Kasumi-1 (cell line): ENCODE measurements around the gene CRTC3.
"Not testable (repeated sequence)": the region's sequence is repeated elsewhere in the genome, so short reads cannot be mapped to it uniquely, and the experiment has no call there.

Experiments
- DNase-seq, 2 experiments: peaks; one replicate each; lab custom pipeline; 2025; lab: John Stamatoyannopoulos, UW

Gene CRTC3

DNA sequence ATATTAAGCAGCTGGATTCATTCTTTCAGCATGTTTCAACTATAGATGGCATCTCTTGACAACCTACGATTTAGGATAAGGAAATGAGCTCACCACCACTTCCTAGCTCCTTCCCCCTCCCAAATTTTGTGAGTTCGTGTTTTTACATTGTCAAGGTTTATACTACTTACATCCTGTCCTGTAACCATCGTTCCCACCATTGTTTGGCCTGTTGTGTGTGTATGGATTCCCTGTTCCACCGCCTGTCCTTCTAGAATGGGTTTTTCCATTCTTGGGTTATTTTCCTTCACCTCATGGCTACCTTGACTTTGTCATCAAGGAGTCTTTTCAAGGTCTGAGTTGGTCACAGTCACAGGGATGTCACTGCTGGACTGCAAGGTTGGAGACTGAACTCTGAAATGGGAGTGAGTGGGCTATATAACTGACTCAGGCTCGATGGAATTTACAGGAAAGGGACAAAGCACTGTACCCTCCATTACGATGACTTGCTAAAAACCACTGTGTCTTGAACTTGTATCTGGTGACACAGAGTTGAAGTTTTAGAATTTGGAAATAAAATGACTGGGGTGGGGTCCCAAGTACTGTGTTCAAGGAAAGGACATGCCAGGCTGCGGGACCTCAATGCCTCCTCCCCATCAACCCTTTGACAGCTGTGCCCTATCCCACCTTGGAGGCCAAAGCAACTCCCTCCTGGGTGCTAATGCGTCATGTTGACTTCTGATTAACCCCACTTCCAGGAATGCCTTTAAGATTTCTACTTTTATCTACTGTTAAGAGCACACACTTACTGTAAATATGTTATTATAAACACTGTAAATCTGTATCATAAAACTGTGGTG, 120.6 kb downstream of the CRTC3 start:
- peak in 1 of 2 experiments; percentile 28 for DNase-seq

DNA sequence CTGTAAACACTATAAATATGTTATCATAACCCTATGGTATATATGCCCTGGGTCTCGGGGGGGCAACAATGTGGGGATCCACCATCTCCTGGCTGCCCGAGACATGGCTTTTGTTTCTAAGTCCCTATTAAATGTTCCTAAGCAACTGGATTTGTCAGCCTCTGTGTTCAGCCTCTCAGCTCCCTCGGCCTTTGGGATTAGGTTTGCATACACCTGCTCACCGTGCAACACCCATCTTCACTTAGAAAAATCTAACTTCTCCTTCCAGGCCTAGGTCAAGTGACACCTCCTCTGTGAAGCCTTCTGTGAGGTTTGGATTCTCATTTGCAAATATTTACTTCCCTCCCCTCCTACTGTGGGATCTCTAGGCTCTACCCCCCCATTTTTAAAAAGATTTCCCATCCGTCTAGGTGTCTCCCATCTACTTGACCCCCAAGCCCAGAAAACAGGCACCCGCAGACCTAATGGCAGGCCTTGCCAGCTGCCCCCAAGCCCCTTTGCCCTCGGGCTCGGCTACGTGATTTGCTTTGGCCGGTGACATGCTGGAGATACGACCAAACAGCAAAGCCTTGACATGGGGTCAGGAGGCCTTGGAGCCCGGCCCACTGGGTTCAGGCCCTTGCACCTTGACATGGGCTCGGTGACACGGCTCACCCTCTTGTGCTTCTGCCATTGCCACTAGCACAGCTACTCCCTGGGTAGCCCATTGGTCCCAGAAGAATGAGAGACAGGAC, 121.4 kb downstream of the CRTC3 start:
- DNase-seq: no peak

DNA sequence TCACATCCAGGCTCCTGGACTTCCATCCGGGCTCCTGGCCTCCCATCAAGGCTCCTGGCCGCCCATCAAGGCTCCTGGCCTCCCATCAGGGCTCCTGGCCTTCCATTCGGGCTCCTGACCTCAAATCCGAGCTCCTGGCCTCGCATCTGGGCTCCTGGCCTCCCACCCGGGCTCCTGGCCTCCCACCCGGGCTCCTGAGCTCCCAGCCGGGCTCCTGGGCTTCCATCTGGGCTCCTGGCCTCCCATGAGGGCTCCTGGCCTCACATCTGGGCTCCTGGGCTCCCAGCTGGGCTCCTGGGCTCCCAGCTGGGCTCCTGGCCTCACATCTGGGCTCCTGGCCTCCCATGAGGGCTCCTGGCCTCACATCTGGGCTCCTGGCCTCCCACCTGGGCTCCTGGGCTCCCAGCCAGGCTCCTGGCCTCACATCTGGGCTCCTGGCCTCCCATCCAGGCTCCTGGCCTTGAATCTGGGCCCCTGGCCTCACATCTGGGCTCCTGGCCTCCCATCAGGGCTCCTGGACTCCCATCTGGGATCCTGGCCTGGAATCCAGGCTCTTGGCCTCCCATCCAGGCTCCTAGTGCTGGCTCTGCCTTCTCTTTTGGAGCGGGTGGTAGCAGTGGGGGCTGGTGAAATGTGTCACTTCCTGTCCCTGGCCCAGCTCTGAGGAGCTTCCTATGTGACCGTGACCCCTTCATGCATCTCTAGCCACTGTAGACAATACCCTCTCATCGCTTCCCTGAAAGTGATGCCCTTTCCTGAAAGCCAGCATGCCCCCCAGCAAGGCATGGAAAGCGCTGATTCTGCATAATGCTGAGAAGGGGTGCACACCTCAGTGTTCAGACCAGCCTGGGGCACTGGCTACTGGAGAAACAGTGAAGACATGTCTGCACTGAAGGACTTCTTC, 124.8 kb downstream of the CRTC3 start:
- no peak for DNase-seq

DNA sequence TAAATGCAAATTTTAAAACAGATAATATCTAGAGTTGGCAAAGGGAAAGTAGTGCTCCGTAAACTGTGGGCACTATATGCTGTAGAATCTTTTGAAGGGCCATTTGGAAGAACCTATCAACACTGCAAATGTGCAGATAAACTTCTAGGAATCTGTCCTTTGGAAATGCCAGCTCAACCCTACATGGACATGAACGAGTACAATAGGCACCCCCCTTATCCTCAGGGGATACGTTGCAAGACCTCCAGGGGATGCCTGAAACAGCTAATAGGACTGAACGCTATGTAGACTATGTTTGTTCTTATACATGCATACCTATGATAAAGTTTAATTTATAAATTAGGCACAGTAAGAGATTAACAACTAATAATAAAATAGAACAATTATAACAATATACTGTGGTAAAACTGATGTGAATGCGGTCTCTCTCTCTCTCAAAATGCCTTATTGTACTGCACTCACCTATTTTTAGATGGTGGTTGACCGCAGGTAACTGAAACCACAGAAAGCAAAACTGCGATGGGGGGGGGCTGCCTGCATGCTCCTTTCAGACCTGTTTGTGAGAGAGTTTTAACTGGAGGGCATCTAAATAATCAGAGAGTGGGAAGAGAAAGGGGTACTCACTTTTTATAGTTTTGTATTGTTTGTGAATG, 127.9 kb downstream of the CRTC3 start:
- peak in 1 of 2 experiments; percentile 17 for DNase-seq

DNA sequence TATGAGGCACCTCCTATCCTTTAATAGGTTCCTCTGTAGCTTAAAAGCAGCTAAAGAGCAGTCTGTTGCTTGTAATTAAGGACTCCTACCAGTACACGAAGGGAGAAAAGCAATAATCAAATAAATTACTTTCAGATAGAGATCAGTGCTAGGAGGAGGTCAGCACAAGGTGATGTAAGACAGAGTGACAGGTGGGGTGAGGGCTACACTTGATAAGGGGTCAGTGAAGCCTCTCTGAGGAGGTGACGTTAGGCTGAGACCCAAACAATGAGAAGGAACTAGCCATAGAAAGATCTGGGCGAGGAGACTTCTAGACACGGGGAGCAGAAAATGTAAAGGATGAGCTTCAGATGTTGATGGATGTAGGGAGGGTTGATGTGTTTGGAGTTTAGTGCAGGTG, 129.8 kb downstream of the CRTC3 start:
- no peak for DNase-seq

DNA sequence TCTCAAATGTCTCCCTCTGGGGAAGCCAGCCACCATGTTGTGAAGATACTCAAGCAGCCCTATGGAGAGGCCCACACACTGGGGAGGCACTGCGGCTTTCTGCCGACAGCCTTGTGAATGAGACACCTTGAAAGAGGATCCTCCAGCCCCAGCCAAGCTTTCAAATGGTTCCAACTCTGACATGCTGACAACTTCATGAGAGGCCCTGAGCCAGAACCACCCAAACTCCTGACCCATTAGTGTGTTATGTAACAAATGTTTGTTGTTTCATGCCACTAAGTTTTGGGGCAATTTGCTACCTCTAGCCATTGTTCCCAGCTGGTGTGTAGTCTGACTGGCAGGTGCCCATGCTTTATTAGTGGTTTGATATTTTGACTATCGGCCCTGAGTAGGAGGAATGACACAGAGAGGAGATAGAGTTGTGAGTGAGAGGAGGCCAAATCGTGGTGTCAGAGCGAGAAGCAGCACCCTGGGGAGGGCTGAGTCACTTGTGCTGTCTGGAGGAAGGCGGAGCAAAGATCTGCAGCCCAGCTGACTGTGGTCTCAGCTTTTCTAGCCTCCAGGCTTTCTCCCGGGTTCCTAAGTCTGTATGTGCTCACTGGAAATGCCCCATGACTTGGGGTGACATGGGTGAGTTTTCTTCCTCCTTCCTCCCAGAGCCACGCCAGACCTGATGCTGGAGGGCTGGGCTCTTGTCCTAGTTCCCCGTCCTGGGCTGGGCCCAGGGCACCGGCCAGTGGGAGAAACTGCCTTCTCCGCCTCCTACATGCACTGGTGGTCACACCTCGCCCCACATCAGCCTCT, 130.7 kb downstream of the CRTC3 start:
- DNase-seq: peak; percentile 92 to 93

DNA sequence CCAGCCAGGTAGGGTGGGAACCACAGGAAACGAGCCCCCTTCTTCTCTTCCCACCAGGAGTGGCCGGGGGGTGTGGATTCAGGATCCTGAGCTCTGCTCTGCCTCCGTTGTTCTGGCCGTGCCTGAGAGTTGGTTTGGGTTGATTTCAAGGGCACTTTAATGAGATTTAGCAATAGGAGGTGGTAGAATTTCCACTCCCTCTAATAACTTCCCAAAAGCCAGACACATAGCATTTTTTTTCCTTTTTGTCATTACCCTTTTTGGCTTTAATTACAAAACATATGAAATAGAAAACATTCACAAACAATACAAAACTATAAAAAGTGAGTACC, 131.2 kb downstream of the CRTC3 start:
- DNase-seq: not testable (repeated sequence)

DNA sequence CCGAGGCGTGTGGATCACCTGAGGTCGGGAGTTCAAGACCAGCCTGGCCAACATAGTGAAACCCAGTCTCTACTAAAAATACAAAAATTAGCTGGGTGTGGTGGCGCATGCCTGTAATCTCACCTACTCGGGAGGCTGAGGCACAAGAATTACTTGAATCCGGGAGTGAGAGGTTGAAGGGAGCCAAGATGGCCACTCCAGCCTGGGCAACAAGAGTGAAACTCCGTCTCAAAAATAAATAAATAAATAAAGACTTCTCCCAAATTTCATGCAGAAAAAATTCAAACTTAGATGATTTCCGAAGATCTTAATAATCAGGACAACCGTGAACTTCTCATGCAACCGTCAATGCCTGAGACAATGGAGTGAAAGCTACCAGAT, 134.3 kb downstream of the CRTC3 start:
- not testable (repeated sequence) for DNase-seq

DNA sequence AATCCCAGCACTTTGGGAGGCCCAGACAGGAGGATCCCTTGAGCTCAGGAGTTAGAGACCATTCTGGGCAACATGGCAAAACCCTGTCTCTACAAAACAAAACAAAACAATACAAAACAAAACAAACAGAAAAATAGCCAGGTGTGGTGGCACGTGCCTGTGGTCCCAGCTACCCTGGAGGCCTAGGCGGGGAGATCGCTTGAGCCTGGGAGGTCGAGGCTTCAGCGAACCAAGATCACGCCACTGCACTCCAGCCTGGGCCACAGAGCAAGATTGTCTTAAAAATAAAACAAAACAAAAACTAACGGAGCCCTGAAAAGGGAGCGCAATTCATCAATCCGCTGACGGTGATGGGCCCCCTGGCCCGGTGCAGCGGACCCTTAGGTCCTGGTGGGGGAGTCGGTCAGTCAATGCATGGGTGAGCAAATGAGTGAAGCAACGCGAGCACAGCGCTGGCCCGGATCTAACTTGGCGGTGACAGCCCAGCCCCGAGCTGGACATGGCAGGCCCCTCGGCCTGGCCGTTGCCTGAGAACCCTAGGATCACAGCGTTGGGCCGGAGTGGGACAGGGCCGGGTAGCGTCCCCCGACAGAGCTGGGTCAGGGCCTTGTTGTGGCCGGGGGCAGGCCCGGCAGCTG, 135.0 kb downstream of the CRTC3 start:
- DNase-seq: no peak

DNA sequence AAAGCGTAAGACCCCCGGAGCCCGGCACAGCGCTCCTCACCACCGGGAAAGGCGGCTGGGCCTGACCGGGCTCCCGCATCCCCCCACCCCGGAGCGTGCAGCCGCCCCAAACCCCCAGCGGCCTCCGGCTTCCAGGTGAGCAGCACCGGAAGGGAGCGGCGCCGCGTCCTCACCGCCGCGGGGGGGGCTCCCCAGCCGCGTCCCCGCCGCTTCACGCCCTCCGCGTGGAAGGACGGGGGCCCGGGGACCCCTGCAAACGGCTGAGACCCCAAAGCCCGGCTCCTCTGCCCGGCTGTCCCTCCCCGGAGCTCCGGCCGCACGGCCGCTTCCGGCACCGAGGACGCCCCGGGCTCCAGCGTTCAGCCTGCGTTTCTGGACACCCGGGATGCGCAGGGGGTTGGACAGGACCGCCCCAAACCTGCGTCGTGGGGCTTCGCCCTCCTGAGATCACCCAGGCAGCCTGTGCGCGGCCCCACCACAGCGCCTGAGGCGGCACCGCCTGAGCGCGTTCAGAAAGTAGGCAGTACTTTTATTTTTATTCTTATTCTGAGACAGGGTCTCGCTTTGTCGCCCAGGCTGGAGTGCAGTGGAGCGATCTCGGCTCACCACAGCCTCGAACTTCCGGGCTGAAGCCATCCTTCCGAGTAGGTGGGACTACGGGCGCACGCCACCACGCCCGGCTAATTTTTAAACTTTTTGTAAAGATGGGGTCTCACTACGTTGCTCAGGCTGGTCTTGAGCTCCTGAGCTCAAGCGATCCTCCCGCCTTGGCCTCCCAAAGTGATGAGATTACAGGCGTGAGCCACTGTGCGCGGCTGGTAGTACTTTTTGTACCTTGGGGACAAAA, 135.8 kb downstream of the CRTC3 start:
- DNase-seq: peak; percentile 67 to 71

DNA sequence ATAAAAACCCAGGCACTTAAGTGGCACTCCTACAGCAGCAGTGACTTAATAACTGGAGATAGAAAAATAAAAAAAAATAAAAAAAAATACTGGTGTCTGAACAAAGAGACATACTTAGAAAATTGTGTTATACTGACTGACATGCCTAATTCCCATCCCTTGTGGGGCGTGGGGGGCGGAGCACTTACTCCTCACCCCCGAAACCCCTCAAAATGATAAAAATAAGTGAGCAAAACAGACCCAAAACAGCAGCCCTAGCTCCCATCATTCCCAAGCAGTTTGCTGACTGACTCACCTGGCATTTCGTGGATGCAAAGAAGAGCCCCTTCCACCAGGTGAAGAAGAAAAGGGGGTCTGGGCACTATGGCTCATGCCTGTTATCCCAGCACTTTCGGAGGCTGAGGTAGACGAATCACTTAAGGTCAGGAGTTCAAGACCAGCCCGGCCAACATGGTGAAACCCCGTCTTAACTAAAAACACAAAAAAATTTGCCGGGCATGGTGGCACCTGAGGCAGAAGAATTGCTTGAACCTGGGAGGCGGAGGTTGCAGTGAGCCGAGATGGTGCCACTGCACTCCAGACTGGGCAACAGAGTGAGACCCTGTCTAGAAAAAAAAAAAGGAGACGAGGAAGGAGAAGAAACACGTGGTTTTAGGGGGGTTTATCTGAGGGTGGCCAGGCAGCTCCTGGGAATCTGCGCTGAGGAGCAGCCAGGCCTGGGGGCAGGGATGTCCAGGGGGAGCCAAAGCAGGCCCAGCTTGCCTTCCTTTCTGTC, 136.6 kb downstream of the CRTC3 start:
- DNase-seq: no peak

DNA sequence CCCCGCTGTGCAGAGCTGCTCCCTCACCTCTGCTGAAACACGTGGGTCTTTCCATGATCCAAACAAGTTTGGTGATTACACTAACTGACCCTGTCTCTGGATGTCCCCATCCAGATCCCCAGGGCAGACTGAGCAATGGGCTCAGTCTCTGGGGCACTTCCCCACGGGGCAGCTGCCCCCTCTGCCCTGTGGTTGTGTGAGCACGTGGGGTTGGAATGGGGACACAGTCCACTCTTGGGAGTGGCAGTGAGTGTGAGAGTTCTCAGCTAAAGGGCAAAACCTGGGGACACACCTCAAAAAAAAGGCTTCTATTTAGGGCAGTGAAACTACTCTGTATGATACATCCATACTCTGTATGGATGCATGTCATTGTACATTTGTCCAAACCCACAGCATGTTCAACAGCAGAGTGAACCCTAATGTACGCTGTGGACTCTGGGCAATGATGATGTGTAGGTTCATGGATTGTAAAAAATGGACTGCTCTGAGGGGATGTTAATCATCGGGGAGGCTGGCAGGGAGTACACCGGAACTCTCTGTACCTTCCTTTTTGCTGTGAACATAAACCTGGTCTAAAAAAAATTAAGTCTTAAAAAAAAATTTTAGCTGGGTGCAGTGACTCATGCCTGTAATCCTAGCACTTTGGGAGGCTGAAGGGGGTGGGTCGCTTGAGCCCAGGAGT, 137.5 kb downstream of the CRTC3 start:
- DNase-seq: no peak

DNA sequence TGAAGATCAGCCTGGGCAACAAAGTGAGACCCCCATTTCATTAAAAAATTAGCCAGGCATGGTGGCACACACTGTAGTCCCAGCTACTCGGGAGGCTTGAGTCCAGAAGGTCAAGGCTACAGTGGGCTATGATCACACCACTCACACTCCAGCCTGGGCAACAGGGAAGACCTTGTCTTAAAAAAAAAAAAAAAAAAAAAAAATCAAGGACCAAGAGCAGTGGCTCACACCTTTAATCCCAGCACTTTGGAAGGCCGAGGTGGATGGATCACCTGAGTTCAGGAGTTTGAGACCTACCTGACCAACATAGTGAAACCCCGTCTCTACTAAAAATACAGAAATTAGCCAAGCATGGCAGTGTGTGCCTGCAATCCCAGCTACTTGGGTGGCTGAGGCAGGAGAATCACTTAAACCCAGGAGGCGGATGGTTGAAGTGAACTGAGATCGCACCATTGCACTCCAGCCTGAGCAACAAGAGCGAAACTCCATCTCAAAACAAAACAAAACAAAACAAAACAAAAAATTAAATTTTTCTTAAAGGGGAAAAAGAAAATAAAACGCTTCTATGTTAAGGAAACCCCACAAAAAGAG, 138.1 kb downstream of the CRTC3 start:
- DNase-seq: not testable (repeated sequence)

DNA sequence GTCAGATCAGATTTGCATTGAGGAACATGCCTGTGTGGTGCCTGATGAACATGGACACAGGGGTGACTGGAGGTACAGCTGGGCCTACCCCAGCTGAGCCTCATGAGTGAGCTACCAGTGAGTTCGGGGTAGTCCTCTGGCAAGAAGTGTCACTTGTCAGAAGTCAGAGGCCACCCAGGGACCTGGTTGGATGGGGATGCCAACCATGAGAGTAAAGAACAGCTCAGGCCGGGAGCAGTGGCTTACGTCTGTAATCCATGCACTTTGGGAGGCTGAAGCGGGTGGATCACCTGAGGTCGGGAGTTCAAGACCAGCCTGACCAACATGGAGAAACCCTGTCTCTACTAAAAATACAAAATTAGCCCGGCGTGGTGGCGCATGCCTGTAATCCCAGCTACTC, 140.9 kb downstream of the CRTC3 start:
- not testable (repeated sequence) for DNase-seq

DNA sequence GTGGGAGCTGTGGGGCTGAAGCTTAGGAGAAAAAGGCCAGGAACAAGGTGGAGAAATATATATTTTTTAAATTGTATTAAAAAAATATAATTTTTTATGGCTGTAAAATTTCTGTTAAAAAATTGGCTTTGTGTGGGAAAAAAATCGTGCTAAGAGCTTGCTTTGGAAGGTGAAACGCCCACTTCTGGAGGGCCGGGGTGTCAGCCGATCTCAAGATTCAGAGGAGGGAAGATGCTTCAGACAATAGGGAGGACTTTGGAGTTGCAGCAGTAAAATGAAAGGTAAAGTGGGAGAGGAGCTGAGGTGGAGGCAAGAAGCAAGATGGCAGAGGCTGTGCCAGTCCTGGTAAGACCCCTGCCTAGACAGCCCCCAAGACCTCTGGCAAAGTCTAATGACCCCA, 141.5 kb downstream of the CRTC3 start:
- no peak for DNase-seq

DNA sequence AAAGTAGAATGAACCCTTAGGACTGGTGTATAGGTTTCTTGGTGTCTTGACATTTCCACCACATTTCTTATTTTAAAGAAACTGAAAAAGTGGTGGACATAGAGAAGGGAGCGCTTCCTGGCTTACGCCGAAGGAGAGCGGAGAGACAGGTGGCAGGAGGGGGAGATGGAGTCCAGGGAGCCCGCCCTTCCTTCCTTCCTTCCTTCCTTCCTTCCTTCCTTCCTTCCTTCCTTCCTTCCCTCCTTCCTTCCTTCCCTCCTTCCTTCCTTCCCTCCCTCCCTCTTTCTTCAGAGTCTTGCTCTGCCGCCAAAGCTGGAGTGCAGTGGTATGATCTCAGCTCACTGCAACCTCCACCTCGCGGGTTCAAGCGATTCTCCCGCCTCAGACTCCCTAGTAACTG, 143.6 kb downstream of the CRTC3 start:
- not testable (repeated sequence) for DNase-seq

DNA sequence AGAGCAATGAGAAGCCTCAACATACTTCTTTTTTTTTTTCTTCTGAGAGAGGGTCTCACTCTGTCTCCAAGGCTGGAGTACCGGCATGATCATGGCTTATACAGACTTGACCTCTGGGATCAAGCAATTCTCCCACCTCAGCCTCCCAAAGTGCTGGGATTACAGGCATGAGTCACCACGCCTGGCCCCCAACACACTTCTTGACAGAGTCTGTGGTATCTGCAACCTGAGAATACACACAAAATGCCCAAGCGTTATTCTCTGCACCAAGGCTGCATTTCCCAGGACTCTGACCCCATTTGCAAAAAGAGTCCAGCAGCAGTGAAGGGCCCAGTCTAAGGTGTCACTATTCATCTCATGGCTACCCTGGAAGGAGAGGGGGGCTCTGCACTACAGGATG, 144.8 kb downstream of the CRTC3 start:
- no peak for DNase-seq

DNA sequence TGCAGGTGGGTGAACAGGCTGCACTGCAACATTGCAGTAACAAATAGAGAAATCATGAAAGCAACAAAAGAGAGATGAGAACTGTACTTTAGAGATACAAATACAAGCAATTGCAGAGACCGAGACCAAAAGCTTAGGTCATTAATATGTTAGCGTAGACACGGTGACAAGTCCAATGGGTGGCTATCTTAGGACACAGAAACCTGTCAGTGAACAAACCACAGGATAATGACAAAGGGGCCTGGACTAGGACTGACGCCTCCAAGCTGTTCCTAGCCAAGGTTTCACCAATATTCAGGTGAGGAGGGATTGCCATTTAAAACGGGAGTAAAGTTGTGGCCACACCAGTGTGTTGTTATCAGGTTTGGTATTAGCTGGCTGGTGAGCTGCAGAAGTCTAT, 145.7 kb downstream of the CRTC3 start:
- no peak for DNase-seq
